22Rv1 (cell line): ENCODE results near the gene FAM89B.

Experiments used
- CTCF ChIP-seq: fragments of 450-650 bp; IDR thresholded peaks from 2 replicates; pipeline ENCODE4 v1.5.1; 2017; ENCODE audit warnings: mild to moderate bottlenecking
- ZFX ChIP-seq: fragments of 450-650 bp; IDR thresholded peaks from 2 replicates; pipeline ENCODE4 v1.6.1; 2017; ENCODE audit warnings: antibody characterized with exemption, borderline replicate concordance

GRCh38 chr11:65524741-65525545 is 47.4 kb upstream of the FAM89B start, which contains the start of gene SCYL1:
- TF ChIP-seq CTCF (no peak), ZFX (no peak)
